Peyer's patch (tissue), 4 donors: ENCODE results near the gene RASGRP3.

Experiments
- CTCF ChIP-seq, 6 experiments: fragments of 450-650 bp in 4 of 6; fragments of 200-600 bp in 2 of 6; sonication (generic) in 1 of 6; IDR thresholded peaks; one replicate each; pipeline ENCODE4 v1.5.1; 2017 to 2019; ENCODE audit warnings: antibody characterized with exemption in 6 of 6, mild to moderate bottlenecking in 3 of 6, moderate library complexity in 1 of 6
- POLR2A ChIP-seq, 2 donors: fragments of 450-650 bp; IDR thresholded peaks; one replicate each; pipeline ENCODE4 v1.5.1; 2017; ENCODE audit warnings: antibody characterized with exemption in 2 of 2, mild to moderate bottlenecking in 2 of 2, moderate library complexity in 2 of 2

- TF ChIP-seq CTCF (IDR thresholded peaks at IDR 0.05), result no peak
- TF ChIP-seq POLR2A (IDR thresholded peaks at IDR 0.05), result no peak
Measured at GRCh38 chr2:33453905-33454479, 22.5 kb upstream of the RASGRP3 start.
